Breast epithelium (tissue), 4 donors: ENCODE data around the gene DHRS11. TPM values are rescaled to one million over a fixed set of nuclear protein-coding genes. Genes with fewer than 3 reads are reported as not detected.

Experiments used
- DNase-seq, 2 donors: peaks; one replicate each; pipeline ENCODE4 v3.0.0-alpha.2; 2019; ENCODE audit warnings: low spot score in 2 of 2
- H3K27ac ChIP-seq, 2 donors: fragments of 200-600 bp; sonication (generic) in 1 of 2; one replicate each; pipeline ENCODE4 v1.5.1; 2016 to 2019; ENCODE audit warnings: mild to moderate bottlenecking in 1 of 2
- H3K27me3 ChIP-seq, 2 donors: fragments of 200-600 bp; sonication (generic) in 1 of 2; one replicate each; pipeline versions ENCODE4 v1.5.1 to v1.6.0; 2017 to 2019; ENCODE audit warnings: control low read depth in 1 of 2, mild to moderate bottlenecking in 1 of 2
- H3K36me3 ChIP-seq: fragments of 200-600 bp; one replicate; pipeline ENCODE4 v1.5.1; 2019
- H3K4me1 ChIP-seq, 2 donors: fragments of 200-600 bp; sonication (generic); one replicate each; pipeline ENCODE4 v1.5.1; 2016 to 2019; ENCODE audit warnings: control low read depth in 1 of 2
- H3K4me3 ChIP-seq, 3 donors: fragments of 200-600 bp; sonication (generic); 1 replicate in 2 of 3; 2 replicates in 1 of 3; pipeline ENCODE4 v1.5.1; 2016 to 2019; ENCODE audit warnings: mild to moderate bottlenecking in 3 of 3, moderate library complexity in 2 of 3
- H3K9me3 ChIP-seq, 2 donors: fragments of 200-600 bp; sonication (generic) in 1 of 2; one replicate each; pipeline ENCODE4 v1.5.1; 2016 to 2019; ENCODE audit warnings: control low read depth in 1 of 2
- CTCF ChIP-seq, 3 donors: fragments of 450-650 bp; IDR thresholded peaks; one replicate each; pipeline ENCODE4 v1.5.1; 2016 to 2017; ENCODE audit warnings: antibody characterized with exemption in 3 of 3, mild to moderate bottlenecking in 3 of 3, moderate library complexity in 3 of 3
- POLR2A ChIP-seq: fragments of 450-650 bp; IDR thresholded peaks from one replicate; pipeline ENCODE4 v1.6.1; 2016; ENCODE audit warnings: antibody characterized with exemption, mild to moderate bottlenecking, moderate library complexity
- POLR2AphosphoS5 ChIP-seq, 3 donors: sonication (generic); formaldehyde crosslinking; IDR thresholded peaks; one replicate each; pipeline ENCODE4 v1.6.1; 2017; ENCODE audit warnings: antibody characterized with exemption in 3 of 3
- intact Hi-C: fragments of 100-400 bp; cut with DNase I; formaldehyde crosslinking; loops from one replicate; pipeline ENCODE4 v1.15.1; 2023; ENCODE audit warnings: low total_unique reads
- total RNA-seq, 3 donors: library from RNA; depleted of rRNA; stranded (reverse); fragments of >200 nt; gene quantifications; one replicate each; pipeline ENCODE4 v1.1.0, GENCODE V29; 2016

Gene DHRS11
- total RNA-seq, 3 donors from 2014 or later: 11.4 to 14.1 (median 11.5) TPM

- no peaks in the 10 kb centered on the region for H3K9me3 ChIP-seq
- intact Hi-C loops: no loop called here
- DNase-seq: no peak
These were observed 46.6 kb upstream of the DHRS11 start for GRCh38 chr17:36545077-36545464.

GRCh38 chr17:36545465-36546417 lies 45.9 kb upstream of the DHRS11 start:
- Histone ChIP-seq H3K27me3 (no peaks in the 10 kb centered on the region), H3K27ac (peak overlapping the region; percentile 100), H3K4me3 (peak overlapping the region; percentile 92 to 99 (median 95)), H3K9me3 (no peaks in the 10 kb centered on the region), H3K36me3 (no peaks in the 10 kb centered on the region), H3K4me1 (peaks cover 3 to 30% of the 10 kb centered on the region in 2 donors)
- intact Hi-C loops: no loop called here
- peak; percentile 55 for TF ChIP-seq POLR2A
- TF ChIP-seq POLR2AphosphoS5 (IDR thresholded peaks at IDR 0.05): peak; percentile 61 to 85 (median 78)
- no peak for TF ChIP-seq CTCF (IDR thresholded peaks at IDR 0.05)
- DNase-seq: peak; percentile 97 to 99

More at GRCh38 chr17:36545077-36545464, 46.6 kb upstream of the DHRS11 start:
- peak overlapping the region; percentile 100 for H3K27ac ChIP-seq
- H3K27me3 ChIP-seq: no peaks in the 10 kb centered on the region
- TF ChIP-seq POLR2AphosphoS5 (IDR thresholded peaks at IDR 0.05) (no peak), CTCF (IDR thresholded peaks at IDR 0.05) (no peak), POLR2A (no peak)
- H3K4me1 ChIP-seq: peaks cover 3 to 30% of the 10 kb centered on the region in 2 donors
- H3K4me3 ChIP-seq: peak overlapping the region; percentile 92 to 99 (median 95)
- H3K36me3 ChIP-seq: no peaks in the 10 kb centered on the region

GRCh38 chr17:36546418-36547093 lies 45.1 kb upstream of the DHRS11 start:
- DNase-seq: no peak
- Histone ChIP-seq H3K36me3 (no peaks in the 10 kb centered on the region), H3K9me3 (no peaks in the 10 kb centered on the region), H3K4me1 (peaks cover 3 to 30% of the 10 kb centered on the region in 2 donors), H3K27ac (peak overlapping the region; percentile 100), H3K4me3 (peak overlapping the region; percentile 92 to 99 (median 95)), H3K27me3 (no peaks in the 10 kb centered on the region)
- TF ChIP-seq POLR2AphosphoS5 (IDR thresholded peaks at IDR 0.05): no peak
- TF ChIP-seq CTCF (IDR thresholded peaks at IDR 0.05): no peak
- no peak for TF ChIP-seq POLR2A
- intact Hi-C loops: no loop called here

- no peaks in the 10 kb centered on the region for H3K9me3 ChIP-seq
- H3K27me3 ChIP-seq: no peaks in the 10 kb centered on the region
- no peaks in the 10 kb centered on the region for H3K36me3 ChIP-seq
- DNase-seq: no peak
- intact Hi-C loops: no loop called here
- H3K4me3 ChIP-seq: peak overlapping the region in 1 of 3 donors; percentile 15
- peaks cover 3 to 30% of the 10 kb centered on the region in 2 donors for H3K4me1 ChIP-seq
- no peak for TF ChIP-seq CTCF (IDR thresholded peaks at IDR 0.05)
- TF ChIP-seq POLR2AphosphoS5 (IDR thresholded peaks at IDR 0.05): no peak
- no peak for TF ChIP-seq POLR2A
- H3K27ac ChIP-seq: peak overlapping the region in 1 of 2 donors; percentile 45
These were observed 43.9 kb upstream of the DHRS11 start for GRCh38 chr17:36547776-36548175.
